Measurements from ENCODE around the gene FAM120B.
A peak's percentile ranks its signal among the peaks of the same experiment; 100 is the strongest.

FAM120B gene

GRCh38 chr6:170286246-170286933 lies 20.2 kb upstream of the FAM120B start:
- DNase-seq: no peak

DNA sequence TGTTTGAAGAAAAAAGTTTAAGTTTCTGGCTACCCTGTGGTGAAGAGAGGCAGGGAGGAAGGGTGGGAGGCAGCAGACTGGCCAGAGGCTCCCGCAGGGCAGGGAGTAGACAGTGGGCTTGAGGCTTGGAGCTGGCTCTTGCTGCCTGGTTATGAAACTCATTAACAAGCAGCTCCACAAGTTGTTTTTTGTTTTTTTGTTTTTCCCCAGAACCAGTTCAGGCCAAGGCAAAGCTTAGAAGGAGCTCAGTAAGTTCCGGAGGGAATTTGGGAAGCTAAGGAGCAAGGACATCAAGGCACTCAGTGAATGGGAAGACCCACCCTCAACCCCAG lies 19.7 kb upstream of the FAM120B start:
- no peak for DNase-seq

DNA sequence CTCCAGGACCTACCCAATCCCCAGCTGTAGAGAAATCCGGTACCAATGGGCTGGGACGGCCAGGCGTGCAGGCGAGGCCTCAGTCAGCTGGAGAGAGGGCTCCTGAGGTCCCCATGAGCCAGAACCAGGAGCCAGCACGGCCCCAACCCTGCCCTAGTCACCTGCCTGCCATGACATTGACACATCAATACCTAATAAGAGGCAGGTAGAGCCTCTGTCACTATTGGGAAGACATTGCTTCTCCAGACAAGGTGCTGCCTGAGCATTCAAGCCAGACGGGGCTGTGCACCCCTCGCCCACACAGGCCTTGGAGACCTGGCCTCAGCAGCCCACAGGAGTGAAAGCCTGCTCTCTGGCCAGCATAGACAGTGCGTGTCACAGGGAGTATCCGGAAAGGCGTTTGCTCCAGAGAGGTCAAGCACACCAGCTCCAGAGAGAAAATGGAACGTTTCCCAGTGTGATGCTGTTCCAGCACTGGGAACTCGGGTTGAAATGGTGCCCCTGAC lies 19.1 kb upstream of the FAM120B start:
- no peak for DNase-seq

DNA sequence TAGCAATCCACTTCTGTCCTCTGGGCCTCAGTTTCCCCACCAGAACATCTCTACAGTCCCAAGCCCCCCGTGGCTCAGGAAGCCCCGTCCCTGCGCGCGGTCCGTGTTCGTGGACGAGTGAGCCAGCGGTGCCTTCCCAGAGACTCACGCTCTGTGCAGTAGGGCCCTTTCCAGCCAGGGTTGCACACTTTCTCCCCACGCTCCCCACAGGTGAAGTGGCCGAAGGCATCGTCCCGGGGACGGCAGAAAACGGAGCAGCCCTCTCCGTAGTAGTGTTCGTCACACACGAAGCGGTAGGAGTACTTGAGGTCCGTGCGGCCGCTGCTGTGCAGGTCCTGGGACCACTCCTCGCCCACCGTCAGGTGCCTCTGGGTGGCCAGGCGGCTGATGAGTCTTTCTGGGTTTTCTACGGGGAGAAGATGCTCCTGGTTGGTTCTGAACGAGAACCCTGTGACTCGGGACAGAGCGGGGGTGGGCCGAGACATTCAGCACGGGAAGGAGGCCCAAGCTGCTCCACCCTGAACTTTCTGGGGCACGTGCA lies 18.4 kb upstream of the FAM120B start:
- DNase-seq: no peak

- DNase-seq: no peak
Measured at GRCh38 chr6:170288852-170289179, 17.7 kb upstream of the FAM120B start.

DNA sequence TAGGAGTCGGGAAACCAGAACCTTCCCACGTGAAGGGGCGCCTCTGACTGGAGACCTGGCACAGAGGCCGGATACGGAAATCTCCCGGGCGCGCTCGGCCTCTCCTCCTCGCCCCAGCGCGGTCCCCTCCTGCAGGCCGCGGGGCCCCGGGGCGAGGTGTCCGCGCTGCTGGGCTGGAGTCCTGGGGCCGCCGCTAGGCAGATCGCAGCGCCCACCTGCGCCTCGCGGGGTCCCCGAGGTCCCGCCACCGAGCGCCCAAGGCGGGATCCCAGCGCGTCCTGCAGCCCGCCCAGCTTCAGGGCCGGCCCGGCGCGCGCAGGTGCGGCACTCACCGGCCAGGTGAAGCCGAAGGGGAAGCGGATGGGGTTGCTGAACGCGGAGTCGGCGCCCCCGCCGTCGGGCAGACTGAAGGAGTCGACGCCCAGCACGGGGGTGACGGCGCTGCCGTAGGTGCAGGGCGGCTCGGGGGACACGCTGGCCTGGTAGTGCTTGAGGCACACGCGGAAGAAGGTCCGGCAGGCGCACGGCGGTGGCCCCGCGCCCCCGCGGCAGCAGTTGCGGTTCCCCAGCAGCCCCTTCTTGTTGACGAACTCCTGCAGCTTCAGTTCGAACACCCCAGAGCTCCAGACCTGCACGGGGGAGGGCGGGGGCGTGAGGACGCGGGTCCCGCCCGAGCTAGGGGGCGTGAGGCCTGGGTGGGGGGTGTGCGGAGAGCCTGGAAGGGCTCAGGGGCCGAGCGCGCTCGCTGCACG lies 17.2 kb upstream of the FAM120B start:
- DNase-seq: no peak

GRCh38 chr6:170289951-170290295 lies 16.6 kb upstream of the FAM120B start:
- no peak for DNase-seq

DNA sequence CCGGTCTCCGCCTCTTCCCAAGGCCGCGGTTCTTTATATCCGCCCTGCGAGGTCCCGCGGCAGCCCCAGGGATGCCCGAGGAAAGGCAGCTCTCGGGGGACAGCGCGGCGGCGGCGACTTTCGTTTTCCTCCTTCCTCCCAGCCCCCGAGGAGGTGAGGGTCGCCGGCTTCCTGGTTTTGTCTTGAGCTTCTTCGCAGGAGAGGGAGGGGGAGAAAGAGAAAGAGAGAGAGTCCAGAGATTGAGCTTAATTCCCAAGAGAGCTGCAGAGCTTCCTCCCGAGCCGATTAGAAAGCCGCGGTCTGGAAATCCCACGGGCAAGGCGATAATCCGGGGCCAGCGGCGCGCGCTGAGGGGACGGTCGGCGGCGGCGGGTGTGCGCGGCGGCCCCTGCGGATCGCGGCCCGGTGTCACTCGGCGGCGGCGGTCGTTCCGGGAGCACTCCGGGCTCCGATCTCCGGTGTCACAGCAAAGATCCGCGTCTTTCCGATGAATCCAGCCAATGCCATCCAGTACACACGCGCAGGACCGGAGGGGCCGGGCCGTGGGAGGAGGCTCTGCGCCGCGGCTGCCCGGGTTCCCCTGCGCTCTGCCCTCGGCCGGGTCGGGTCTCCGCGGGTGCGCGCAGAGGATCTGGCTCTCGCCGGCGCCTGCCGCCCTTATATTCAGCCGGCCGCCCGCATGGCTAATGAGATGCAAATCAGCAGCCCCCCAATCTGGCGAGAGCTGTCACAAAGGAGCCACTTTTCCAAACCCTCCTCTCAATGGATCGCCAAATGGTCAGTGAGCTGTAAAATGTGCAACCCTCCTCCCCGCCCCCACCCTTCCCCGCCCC lies 16.0 kb upstream of the FAM120B start, which contains the start of gene DLL1:
DLL1 (minus strand) TSS at position 783 of the 833 bp plus-strand sequence. CDS start 939 bp downstream, outside the sequence.
- DNase-seq: peak in 1 of 2 donors; percentile 19

GRCh38 chr6:170291271-170292110 lies 15.1 kb upstream of the FAM120B start:
- no peak for DNase-seq

DNA sequence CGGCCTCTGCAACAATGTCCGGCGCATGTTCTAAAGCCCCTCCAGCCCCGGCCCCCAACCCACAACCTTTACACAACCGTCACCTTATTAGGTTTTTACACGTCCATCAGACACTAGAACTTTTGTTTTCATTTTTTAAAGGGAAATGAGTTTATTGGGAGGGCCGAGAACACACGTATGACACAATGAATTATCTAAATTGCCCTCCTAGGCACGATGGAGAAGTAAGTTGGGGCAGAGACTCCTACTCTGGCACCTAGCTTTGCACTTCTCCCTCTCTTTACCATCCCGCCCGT lies 14.5 kb upstream of the FAM120B start:
- no peak for DNase-seq

DNA sequence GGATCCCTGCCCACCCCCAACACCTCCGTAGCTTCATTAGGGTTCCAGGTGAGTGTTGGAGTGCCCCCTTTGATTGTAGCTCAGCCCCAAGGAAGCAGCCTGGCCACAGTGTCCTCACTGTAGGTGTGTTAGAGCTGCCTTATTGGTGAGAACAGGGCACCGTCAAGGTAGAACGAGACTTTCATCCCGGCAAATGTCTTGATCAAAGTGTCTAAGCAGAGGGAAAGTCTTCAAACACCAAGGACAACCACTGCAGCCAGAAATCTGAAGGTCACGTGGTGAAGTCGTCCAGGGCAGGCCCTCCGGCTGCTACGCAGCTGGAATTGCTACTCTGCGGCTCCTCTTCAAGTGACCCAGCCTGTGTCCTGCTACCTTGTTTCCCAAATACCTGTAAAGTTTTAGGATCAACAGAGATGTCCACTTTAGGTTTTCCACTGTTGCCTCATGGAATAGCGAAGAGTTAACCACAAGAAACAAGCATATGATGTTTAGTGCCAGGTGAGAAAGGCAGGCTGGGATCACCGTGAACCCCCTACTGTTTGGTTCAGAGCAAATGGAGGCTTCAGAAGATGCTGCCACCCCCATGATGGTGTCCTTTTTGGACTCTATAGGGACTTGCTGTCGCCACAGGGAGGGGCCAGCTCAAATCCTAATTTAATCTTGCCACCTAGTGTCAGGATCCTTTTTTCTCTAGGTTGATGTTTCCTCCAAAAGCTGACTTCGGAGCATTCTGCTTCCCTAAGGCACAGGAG lies 14.0 kb upstream of the FAM120B start:
- peak in 1 of 2 donors; percentile 32 for DNase-seq

- no peak for DNase-seq
Measured at GRCh38 chr6:170293341-170294231, 13.0 kb upstream of the FAM120B start.

DNA sequence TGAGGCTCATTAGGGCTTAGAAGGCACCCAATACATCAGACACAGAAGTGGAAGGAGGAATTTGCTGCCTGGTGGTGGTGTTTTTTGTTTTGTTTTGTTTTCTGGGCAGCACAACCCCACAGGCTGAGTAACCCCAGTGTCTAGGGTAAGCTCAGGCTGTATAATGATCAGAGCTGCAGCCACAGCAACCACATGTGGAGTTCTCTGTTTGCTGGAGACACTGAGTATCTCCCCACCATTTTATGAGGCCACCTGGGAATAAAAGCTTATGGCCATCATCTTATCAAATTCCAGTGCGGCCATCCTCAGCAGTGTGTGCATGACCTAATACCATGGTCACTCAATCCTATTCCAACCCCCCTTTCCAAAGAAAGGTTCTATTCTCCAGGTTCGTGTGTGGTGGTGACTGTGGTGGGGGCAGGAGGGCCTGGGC lies 12.2 kb upstream of the FAM120B start:
- DNase-seq: no peak

DNA sequence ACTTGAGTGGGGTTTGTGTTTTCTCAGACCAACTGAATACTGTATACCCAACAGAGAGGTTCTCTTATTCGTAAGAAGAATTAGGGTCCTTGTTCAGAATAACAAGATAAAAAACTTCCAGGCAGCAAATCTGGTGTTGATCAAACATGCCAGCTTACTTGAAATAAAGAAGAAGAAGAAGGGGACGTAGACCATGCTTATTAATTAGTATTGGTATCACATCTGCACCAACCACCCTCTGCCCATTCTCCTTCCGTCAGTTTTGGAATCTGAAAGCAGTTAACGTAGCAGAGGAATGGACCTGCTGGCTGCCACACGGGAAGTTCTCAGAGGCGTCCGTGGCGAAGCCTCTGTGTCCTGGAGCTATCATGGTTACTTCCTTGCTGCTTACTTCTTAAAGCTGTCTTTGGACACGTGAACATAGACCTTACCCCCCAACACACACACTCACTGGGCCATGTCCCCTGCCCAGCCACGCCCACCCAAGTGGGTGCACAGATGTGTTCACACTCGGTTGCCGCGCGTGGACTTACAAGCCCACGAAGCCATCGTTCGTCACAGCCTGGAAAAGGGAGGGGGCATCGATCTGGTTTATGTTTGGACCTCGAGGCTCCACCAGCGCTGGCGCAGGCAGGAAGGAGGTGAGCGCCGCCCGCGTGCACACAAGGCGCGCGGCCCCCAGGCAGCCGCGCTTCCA lies 11.6 kb upstream of the FAM120B start:
- DNase-seq: no peak

GRCh38 chr6:170295510-170296422 lies 10.8 kb upstream of the FAM120B start:
- DNase-seq: peak in 1 of 2 donors; percentile 18

GRCh38 chr6:170296423-170296745 lies 10.2 kb upstream of the FAM120B start:
- no peak for DNase-seq

DNA sequence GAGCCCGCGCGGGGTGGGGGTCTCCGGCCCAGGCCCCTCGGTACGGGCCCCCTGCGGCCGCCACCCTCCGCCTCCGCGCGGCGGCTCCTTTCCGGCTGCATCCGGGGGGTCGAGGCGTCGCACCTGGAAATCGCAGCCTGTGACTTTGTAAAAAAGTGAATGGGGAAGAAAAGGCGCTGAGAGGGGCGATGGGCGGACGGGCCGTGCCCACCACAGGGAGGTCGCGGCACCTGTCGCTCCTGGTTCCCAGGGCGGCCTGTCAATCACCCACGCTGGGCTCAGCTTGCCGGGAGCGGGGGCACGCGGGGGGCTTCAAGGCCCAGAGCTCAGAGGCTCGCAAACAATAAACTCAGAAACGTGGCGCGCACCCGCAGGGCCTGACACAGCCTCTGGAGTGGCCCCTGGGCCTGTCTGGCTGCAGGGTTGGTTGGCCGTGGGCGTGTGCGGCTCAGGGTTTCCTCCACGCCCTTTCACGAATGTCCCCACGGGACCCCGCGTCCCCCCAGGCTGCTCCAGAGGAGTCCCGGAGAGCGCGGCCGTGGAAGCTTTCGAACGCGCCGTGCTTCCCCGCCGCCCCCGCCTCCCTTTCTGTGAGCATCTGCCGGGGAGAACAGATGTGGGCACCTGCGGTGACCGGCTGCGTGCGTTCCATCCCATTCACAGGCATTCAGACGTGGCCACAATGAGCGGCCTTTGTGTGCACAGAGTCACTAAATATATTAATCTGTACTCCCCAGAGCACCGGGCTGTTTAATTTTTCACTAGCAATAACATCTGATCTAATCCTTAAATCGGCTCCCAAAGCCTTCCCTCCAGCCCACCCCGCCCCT lies 9.6 kb upstream of the FAM120B start:
- no peak for DNase-seq
